C1 segment of cervical spinal cord (tissue), 14 donors: ENCODE results near the gene RAB3IP.
"Not testable (repeated sequence)": the region's sequence is repeated elsewhere in the genome, so short reads cannot be mapped to it uniquely, and the experiment has no call there.

Experiments
- DNase-seq, 14 donors: peaks; one replicate each; lab custom pipeline; 2025; lab: John Stamatoyannopoulos, UW

RAB3IP gene

DNA sequence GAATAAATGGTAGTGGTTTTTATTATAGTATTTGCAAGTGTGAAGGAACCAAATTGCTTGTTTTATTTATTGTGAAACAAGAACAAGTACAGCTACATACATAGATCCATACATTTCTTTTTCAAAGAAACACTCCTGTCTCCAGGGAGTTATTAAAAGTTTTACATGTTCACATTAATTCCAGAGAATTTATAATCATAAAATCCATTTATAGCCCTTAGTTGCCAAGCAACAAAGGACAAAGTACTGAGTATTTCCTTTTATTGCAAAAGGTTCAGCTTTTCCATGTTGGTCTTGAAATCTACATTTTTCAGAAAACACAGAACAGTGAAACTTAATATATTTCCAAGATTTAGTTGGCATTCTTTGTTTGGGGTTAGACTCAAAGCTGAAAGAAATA is 95.9 kb downstream of the RAB3IP start:
- DNase-seq: no peak

DNA sequence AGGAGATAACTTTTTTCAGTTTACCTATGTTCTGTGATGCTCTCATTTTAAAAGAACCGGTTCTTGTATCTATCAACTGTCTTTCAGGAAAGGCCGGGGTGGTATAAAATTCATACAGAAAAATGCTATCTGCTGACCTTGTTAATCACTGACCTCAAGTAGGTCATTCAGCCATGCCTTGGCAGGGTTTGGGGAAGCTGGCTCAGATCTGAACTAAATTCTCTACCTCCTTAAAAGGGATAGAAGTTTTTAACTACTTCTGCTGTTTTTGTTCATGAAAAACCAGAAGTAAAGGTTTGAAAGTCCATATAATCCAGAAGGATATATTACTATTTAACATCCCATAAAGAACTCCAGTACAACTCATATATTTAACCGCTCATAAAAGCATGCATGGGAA is 96.4 kb downstream of the RAB3IP start:
- DNase-seq: no peak

DNA sequence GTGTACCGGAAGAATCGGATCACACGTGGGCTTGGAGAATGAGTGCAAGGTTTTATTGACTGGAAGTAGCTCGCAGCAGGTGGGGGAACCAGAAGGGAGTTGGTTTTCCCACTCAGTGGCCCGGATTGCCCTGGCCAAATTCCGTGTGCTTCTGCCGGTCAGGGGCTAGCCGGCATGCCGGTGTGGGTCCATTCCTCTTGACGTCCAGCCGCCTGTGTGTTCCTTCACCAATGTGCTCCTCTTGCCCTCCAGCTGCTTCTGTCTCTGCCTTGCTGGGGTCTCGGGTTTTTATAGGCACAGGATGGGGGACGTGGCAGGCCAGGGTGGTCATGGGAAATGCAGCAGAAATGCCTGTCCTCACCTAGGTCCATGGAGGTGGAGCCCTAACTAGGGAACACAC is 97.4 kb downstream of the RAB3IP start:
- no peak for DNase-seq

DNA sequence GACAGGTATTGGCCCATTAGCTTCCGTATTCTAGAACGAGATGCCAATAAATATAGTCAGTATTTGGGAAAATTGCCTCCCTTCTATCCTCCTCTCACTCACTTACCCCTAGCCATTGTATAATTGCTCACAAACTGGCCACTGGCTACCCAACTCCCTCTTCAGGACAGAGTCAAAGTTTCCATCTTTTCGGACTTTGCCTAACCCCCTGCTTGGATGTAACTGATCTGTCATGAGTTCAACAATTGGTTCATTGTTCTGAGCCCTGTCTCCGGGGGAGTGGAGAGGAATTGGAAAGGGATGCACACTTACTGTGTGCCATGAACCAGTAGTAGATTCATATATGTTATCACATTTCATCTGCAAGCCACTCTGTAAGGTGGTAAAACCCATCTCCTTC is 98.5 kb downstream of the RAB3IP start:
- no peak for DNase-seq

DNA sequence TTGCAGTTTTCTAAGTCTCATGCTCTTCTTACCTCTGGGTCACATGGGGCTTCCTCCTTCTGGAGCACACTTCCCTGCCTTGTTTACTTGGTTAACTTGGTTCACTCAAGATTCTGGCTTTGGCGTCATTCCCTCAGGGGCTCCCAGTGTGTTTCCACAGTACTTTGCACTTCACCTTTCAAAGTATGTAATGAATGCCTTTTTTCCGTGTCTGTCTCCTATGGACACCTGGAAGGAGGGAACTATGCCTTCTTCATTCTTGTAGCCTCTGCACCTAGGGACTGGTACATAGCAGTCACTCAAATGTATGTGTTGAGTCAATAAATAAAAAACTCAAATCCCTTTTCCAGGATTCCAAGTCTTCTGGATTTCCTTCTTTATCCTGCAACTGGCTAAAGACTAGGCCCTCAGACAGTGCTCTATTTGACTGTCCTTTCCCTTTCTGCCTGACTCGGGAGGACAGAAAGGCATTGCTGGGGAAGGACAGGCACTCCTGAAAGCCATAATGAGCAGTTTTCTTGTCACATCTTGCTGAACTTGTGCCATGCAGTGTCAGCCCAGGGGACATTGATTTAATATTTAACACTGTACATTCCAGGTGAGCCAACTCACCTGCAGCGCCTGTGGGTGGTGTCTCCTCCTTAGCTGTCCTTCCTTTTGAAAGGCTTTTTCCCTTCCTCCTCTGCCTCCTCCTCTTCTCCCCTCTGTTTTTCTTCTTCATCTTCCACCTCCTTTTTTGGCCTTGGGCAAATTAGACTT is 99.2 kb downstream of the RAB3IP start:
- DNase-seq: no peak

DNA sequence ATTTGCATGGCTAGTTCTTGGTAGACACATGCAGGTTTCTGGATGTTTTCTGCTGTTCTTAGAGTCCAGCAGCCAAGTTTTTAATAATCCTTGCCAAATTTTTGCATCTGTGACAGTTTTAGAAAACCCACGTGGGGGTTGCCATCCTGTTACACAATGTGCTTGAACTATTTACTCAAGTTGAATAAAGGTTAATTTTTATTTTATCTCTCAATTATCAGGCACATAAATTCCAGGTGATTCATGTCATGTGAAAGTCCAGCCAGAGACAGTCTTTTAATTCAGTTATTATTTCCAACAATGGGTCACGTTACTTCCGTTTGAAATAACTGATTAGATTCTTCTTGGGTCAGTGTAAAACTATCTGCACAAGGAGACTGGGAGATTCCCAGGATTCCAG is 102.1 kb downstream of the RAB3IP start:
- no peak for DNase-seq

DNA sequence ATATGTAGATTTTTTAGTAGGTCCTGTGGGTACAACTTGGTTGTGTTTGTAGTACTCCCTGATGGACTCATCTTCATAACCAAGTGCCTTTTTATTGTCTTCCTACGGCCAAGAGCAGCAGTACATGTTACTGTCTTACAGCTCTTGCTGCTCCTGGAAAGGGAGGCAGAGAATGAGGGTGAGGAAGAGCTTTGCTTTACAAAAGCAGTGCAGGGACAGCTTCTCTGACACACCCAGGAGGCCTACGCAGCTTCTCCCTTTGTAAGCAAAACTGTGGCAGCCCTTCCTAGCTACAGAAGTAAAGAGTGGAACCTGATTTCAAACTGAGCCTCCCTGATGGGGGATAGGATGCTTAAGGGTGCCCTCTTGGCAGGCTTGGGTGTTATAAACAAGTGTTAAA is 104.9 kb downstream of the RAB3IP start:
- DNase-seq: peak in 1 of 14 donors; percentile 80

DNA sequence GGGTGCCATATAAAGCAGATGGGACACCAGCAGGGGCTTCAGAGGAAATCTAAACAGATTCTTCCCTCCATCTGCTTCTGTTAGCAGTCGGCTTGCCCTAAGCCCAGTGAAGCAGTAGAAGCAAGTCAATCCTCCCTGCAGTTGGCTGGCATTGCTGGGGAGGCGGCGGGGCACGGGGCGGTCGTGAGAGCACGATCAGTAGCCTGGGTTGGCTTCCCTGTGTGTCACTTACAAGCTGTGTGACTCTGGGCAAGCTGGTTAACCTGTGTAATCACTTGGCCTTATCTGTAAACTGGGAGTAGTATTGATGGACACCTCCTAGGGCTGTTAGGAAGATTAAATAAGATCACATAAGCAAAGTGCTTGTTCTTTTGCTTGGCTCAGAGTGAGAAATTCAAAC is 105.8 kb downstream of the RAB3IP start:
- peak in 3 of 14 donors; percentile 43 to 99 (median 48) for DNase-seq

DNA sequence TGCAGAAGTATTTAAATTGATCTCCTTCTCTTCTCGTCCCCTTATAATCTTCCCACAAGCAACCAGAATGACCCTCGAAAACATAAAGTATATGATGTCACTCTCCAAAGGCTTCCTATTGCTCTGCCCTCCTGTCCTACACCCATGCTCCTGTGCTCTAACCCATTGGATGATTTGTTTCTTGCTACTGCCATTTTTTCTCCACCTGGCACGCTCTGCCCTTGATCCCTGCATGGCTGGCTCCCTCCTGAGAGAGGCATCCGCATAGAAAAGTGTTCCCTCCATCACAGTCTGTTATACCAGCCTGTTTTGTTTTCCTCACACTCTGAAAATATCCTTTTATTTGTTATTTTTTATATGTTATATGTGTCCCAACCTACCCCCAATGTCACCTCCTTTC is 106.2 kb downstream of the RAB3IP start:
- DNase-seq: peak in 2 of 14 donors; percentile 22 to 93

DNA sequence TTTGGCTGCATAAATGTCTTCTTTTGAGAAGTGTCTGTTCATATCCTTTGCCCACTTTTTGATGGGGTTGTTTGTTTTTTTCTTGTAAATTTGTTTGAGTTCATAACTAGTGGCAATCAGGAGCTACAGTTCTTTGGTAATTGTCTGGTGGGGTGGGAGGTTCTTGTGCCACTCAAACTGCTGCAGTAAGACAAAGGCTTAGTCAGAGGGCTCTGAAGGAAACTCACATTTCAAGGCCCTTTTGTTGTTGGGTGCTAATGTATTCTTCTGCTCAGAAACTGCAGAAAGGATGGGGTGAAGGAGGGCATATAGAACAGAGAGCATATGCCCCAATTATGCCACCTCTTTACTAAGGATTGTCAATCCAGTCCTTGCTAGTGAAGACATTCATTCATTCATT is 108.3 kb downstream of the RAB3IP start:
- no peak for DNase-seq

DNA sequence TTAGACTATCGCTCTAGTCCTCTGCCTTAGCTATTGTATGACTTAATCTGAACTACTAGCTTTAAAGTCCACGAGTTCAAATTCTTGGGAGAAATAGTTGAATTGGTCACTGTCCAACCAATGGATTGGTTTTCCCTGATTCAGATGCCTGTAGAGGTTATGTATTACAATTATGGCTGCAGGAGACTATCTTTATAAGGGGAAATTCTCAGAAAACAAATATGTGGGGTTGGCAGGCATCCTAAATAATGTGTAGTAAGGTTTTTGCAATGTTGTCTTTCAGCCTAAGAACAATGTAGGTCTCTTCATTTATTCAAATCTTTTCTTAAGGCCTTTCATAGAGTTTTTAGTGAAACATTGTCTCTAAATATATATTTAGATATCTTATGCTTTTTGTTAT is 113.3 kb downstream of the RAB3IP start:
- no peak for DNase-seq

DNA sequence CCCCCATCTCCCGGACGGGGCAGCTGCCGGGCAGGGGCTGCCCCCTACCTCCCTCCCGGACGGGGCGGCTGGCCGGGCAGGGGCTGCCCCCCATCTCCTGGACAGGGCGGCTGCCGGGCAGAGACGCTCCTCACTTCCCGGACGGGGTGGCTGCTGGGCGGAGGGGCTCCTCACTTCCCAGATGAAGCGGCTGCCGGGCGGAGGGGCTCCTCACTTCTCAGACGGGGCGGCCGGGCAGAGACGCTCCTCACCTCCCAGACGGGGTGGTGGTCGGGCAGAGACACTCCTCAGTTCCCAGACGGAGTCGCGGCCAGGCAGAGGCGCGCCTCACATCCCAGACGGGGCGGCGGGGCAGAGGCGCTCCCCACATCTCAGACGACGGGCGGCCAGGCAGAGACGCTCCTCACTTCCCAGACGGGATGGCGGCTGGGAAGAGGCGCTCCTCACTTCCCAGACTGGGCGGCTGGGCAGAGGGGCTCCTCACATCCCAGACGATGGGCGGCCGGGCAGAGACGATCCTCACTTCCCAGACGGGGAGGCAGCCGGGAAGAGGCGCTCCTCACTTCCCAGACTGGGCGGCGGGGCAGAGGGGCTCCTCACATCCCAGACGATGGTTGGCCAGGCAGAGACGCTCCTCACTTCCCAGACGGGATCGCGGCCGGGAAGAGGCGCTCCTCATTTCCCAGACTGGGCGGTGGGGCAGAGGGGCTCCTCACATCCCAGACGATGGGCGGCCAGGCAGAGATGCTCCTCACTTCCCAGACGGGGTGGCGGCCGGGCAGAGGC is 114.7 kb downstream of the RAB3IP start:
- DNase-seq: not testable (repeated sequence)

DNA sequence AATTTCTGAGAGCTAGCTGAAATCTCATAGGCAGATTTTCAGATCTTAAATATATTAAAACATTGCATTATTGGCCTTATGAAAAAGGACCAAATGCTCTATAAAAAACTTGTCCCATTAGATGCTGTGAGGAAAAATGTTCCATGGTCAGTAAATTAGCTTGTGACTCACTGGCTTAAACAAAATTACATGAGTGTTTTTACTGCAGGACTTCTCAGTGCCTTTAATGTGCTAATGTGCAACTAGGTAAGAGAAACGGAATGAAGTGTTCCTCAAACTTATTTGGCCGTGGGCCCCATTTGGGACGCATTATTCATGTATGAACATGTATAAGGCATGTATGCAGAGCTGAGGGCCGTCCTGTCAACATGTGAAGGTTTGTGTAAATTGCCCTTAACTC is 128.0 kb downstream of the RAB3IP start:
- no peak for DNase-seq

DNA sequence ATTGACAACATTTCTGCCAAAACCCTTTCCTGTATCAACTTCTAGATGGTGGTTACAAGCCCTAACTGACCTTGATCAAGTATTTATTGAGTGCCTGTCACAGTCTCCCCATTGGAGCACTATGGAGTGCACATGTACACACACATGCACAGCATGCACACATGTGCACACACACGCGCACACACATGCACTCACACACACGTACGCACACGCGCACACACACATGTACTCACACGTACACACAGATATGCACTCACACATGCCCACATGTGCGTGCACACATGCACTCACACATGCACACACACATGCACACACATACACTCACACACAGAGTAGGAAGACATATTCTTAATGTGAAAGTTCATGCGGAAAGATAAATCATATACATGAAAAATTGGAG is 130.0 kb downstream of the RAB3IP start:
- no peak for DNase-seq

DNA sequence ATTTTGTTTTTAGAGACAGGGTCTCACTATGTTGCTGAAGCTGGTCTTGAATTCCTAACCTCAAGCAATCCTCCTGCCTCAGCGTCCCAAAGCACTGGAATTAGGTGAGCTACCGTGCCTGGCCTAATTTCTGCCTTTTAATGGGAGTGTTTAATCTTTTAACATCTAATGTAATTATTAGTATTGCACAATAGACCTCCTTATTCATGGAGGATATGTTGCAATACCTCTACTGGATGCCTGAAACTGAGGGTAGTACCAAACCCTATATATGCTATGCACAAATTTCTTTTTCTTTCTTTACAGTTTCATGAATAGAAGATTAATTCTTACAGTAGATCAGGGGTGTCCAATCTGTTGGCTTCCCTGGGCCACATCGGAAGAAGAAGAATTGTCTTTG is 134.1 kb downstream of the RAB3IP start:
- DNase-seq: no peak
